Measurements from ENCODE around the gene C2orf68. TPM values are rescaled to one million over a fixed set of nuclear protein-coding genes. Genes with fewer than 3 reads are reported as not detected.

The C2orf68 gene
- total and polyA plus RNA-seq, 2 donors (not counting 1 experiment from before 2014, with no cell fraction given): 30.5 to 82.4 TPM

- Histone ChIP-seq H3K4me2 (replicated peaks; ENCODE audit: low read depth, low read length, poor library complexity, severe bottlenecking) (peak overlapping the region; percentile 76), H3K4me1 (ENCODE audit: control insufficient read depth in 2 of 2, insufficient read depth in 2 of 2, low read length in 2 of 2) (peaks cover 11 to 25% of the 10 kb centered on the region in 2 donors), H3K27ac (ENCODE audit: low read length in 2 of 2) (peak overlapping the region; percentile 21 to 83), H3K9me3 (ENCODE audit: control extremely low read depth in 1 of 3, control insufficient read depth in 2 of 3, insufficient read depth in 1 of 3, low read length in 2 of 3) (no peaks in the 10 kb centered on the region), H3K4me3 (ENCODE audit: control extremely low read depth in 1 of 5, extremely low read depth in 1 of 5, insufficient read depth in 1 of 5, low read depth in 2 of 5, low read length in 4 of 5) (peak overlapping the region; percentile 72 to 88 (median 76)), H4K20me1 (ENCODE audit: control insufficient read depth, insufficient read depth, low read length, poor library complexity, severe bottlenecking) (peaks cover 24% of the 10 kb centered on the region), H3K27me3 (replicated peaks in 1 of 4; ENCODE audit: control extremely low read depth in 1 of 4, control insufficient read depth in 3 of 4, insufficient read depth in 4 of 4, low read length in 3 of 4) (no peaks in the 10 kb centered on the region), H2AFZ (ENCODE audit: insufficient read depth, low read depth, low read length, poor library complexity, severe bottlenecking) (peak overlapping the region; percentile 89), H3K79me2 (ENCODE audit: control insufficient read depth, insufficient read depth, low read length) (peaks cover 20% of the 10 kb centered on the region), H3K9ac (ENCODE audit: low read length) (peak overlapping the region; percentile 80), H3K36me3 (replicated peaks in 1 of 2; ENCODE audit: control extremely low read depth in 1 of 2, control insufficient read depth in 1 of 2, extremely low read depth in 1 of 2, insufficient read depth in 2 of 2, low read length in 1 of 2) (peaks cover 0 to 24% of the 10 kb centered on the region in 2 experiments)
- POLR2A ChIA-PET: interaction anchor here (0.5 to 1.4 kb wide), 6 partner anchors 8 to 219 kb away, joined by 3 to 11 read pairs (median 6); partner anchors contain the start of genes MAT2A, RNF181, SH2D6 and TMEM150A
- WGBS (ENCODE audit: insufficient coverage): 11% methylated on average over 23 of the region's 24 CpGs
- Mint-ChIP-seq H3K27ac (peak overlapping the region; percentile 95), H3K27me3 (no peaks in the 10 kb centered on the region), H3K4me1 (peaks cover 33% of the 10 kb centered on the region), H3K4me3 (peak overlapping the region; percentile 98), H3K9me3 (ENCODE audit: insufficient read depth) (no peaks in the 10 kb centered on the region)
- TF ChIP-seq EZH2 (IDR thresholded peaks at IDR 0.05; ENCODE audit: borderline replicate concordance, insufficient read depth, low read depth, low read length, poor library complexity, severe bottlenecking): no peak
- intact Hi-C loops (cut with micrococcal nuclease): loop anchor here (10.0 kb wide), 1 partner anchor 494 kb away; the partner anchor contains the start of genes POLR1A and PTCD3
- DNase-seq (no peak), ATAC-seq (ENCODE audit: low read depth) (no peak)
- CTCF ChIA-PET: interaction anchor here (0.6 to 2.5 kb wide), 5 partner anchors 8 to 59 kb away, joined by 3 to 6 read pairs (median 4); partner anchors contain the start of gene TMEM150A
Measured at GRCh38 chr2:85611217-85611704, 605 bp downstream of the C2orf68 start.

DNA sequence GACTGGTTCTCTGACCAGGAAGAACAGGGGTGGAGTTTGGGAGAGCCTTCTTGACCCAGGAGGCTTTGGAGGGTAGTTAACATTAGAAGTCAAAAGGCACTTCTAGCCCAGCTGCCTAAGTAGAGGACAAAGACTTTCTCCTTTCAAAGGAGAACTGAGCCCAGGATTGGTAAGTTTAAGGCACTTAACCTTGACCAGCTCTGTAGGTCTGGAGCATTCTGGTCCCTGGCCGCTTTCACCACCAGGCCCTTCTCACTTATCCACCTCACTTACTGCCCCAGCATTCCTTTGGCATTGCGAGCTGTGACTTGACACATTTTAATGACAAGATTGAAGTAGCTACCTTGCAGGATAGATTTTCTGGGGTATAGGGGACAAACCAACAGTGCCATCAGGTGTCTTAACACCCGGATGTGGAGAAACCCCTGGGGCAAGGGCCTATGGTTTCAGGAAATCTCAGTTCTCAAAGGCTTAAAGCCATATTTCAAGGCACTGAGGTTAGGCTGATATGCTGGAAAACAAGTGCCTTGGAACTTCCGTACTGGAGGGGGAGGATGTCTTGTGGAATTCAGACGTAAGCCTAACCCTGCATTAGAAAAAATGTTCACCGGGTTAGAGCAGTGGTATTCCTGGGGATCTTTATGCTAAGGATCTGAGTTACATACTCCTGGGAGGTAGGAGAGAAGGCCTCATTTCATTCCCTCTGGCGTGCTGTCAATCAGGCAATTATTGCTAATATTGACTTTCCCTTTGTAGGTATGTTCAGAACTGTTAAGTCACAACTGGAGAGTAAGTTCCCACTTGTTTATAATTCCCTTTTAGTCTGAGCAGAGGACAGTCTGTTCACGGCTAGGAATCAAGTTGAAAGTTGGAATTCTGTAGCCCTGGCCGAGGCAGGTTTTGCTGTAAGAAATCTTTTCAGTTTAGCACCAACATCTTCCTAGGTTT lies 4.3 kb downstream of the C2orf68 start:
- H3K4me3 Mint-ChIP-seq: no peak overlapping the region
- peak overlapping the region in 1 of 2 donors; percentile 19 for H3K27ac ChIP-seq (ENCODE audit: low read length in 2 of 2)
- H3K27ac Mint-ChIP-seq: peak overlapping the region; percentile 11
- no peak overlapping the region for H3K4me2 ChIP-seq (replicated peaks; ENCODE audit: low read depth, low read length, poor library complexity, severe bottlenecking)
- H2AFZ ChIP-seq (ENCODE audit: insufficient read depth, low read depth, low read length, poor library complexity, severe bottlenecking): no peak overlapping the region
- H3K4me1 ChIP-seq (ENCODE audit: control insufficient read depth in 2 of 2, insufficient read depth in 2 of 2, low read length in 2 of 2): peaks cover 19 to 33% of the 10 kb centered on the region in 2 donors
- CTCF ChIA-PET: no interaction called here
- peaks cover 46% of the 10 kb centered on the region for H3K4me1 Mint-ChIP-seq
- H3K9me3 ChIP-seq (ENCODE audit: control extremely low read depth in 1 of 3, control insufficient read depth in 2 of 3, insufficient read depth in 1 of 3, low read length in 2 of 3): no peaks in the 10 kb centered on the region
- no peaks in the 10 kb centered on the region for H3K27me3 ChIP-seq (replicated peaks in 1 of 4; ENCODE audit: control extremely low read depth in 1 of 4, control insufficient read depth in 3 of 4, insufficient read depth in 4 of 4, low read length in 3 of 4)
- H3K36me3 ChIP-seq (replicated peaks in 1 of 2; ENCODE audit: control extremely low read depth in 1 of 2, control insufficient read depth in 1 of 2, extremely low read depth in 1 of 2, insufficient read depth in 2 of 2, low read length in 1 of 2): peaks cover 0 to 28% of the 10 kb centered on the region in 2 experiments
- TF ChIP-seq CTCF (IDR thresholded peaks at IDR 0.05) (no peak), EZH2 (IDR thresholded peaks at IDR 0.05; ENCODE audit: borderline replicate concordance, insufficient read depth, low read depth, low read length, poor library complexity, severe bottlenecking) (no peak)
- no peaks in the 10 kb centered on the region for H3K9me3 Mint-ChIP-seq (ENCODE audit: insufficient read depth)
- H3K27me3 Mint-ChIP-seq: no peaks in the 10 kb centered on the region
- ATAC-seq (ENCODE audit: low read depth) (no peak), DNase-seq (no peak)
- peaks cover 34% of the 10 kb centered on the region for H3K79me2 ChIP-seq (ENCODE audit: control insufficient read depth, insufficient read depth, low read length)
- 100% methylated on average over 4 of the region's 9 CpGs for WGBS (ENCODE audit: insufficient coverage)
- H3K4me3 ChIP-seq (ENCODE audit: control extremely low read depth in 1 of 5, extremely low read depth in 1 of 5, insufficient read depth in 1 of 5, low read depth in 2 of 5, low read length in 4 of 5): no peak overlapping the region
- peaks cover 34% of the 10 kb centered on the region for H4K20me1 ChIP-seq (ENCODE audit: control insufficient read depth, insufficient read depth, low read length, poor library complexity, severe bottlenecking)
- POLR2A ChIA-PET: interaction anchor here (0.6 to 0.7 kb wide), 2 partner anchors 32 to 275 kb away, joined by 3 to 5 read pairs; no protein-coding TSS in a partner anchor
- H3K9ac ChIP-seq (ENCODE audit: low read length): no peak overlapping the region
- intact Hi-C loops (cut with micrococcal nuclease): no loop called here

All from B cell (primary cell).